ENCODE measurements around the gene PNMA8C.

- TF ChIP-seq EP300 (IDR thresholded peaks at IDR 0.05; ENCODE audit: borderline replicate concordance) (no peak), RAD21 (IDR thresholded peaks at IDR 0.05; ENCODE audit: low read depth) (no peak), REST (IDR thresholded peaks at IDR 0.05; ENCODE audit: low read depth) (no peak), USF1 (IDR thresholded peaks at IDR 0.05) (no peak), ZBTB7A (IDR thresholded peaks at IDR 0.05; ENCODE audit: low read depth) (no peak), EGR1 (IDR thresholded peaks at IDR 0.05) (no peak), CREB1 (IDR thresholded peaks at IDR 0.05; ENCODE audit: low read depth) (no peak), YY1 (IDR thresholded peaks at IDR 0.05; ENCODE audit: low read depth) (no peak), FOXM1 (IDR thresholded peaks at IDR 0.05; ENCODE audit: borderline replicate concordance, low read depth) (no peak), CEBPB (IDR thresholded peaks at IDR 0.05) (no peak)
Measured at GRCh38 chr19:46394402-46394797, 34.3 kb downstream of the PNMA8C start.

Measured in Ishikawa (cell line).